Central memory CD4-positive, alpha-beta T cell (primary cell): Measurements from ENCODE around the gene TNNI3K.

ENCODE experiments used
- DNase-seq: peaks from one replicate; pipeline ENCODE4 v3.0.0; 2022

The TNNI3K gene

GRCh38 chr1:74583397-74583796, 348.2 kb downstream of the TNNI3K start:
- DNase-seq, result no peak

GRCh38 chr1:74584185-74584584, 349.0 kb downstream of the TNNI3K start:
- DNase-seq, result no peak

GRCh38 chr1:74586253-74586897, 351.2 kb downstream of the TNNI3K start:
- DNase-seq, result no peak

- DNase-seq, result no peak
Observed at GRCh38 chr1:74587888-74588287, 352.7 kb downstream of the TNNI3K start.

GRCh38 chr1:74590288-74590687, 355.1 kb downstream of the TNNI3K start:
- no peak for DNase-seq

GRCh38 chr1:74591949-74592348, 356.8 kb downstream of the TNNI3K start:
- DNase-seq, result no peak

GRCh38 chr1:74592580-74593355, 357.6 kb downstream of the TNNI3K start:
- DNase-seq, result no peak
